Uterus (tissue), 4 donors: ENCODE data around the gene GPN2. TPM values are rescaled to one million over a fixed set of nuclear protein-coding genes. Genes with fewer than 3 reads are reported as not detected.

Source experiments
- DNase-seq, 2 donors: peaks; one replicate each; pipeline ENCODE4 v3.0.0-alpha.2; 2019 to 2020
- H3K27ac ChIP-seq, 2 donors: fragments of 200-600 bp; sonication (generic); 1 replicate in 1 of 2; 2 replicates in 1 of 2; pipeline ENCODE4 v1.5.1; 2016 to 2018
- H3K27me3 ChIP-seq, 2 donors: fragments of 200-600 bp; sonication (generic); one replicate each; pipeline ENCODE4 v1.5.1; 2018 to 2019; ENCODE audit warnings: control low read depth in 1 of 2
- H3K36me3 ChIP-seq, 2 donors: fragments of 200-600 bp; sonication (generic); one replicate each; pipeline ENCODE4 v1.5.1; 2019; ENCODE audit warnings: control low read depth in 1 of 2
- H3K4me1 ChIP-seq, 2 donors: fragments of 200-600 bp; sonication (generic); one replicate each; pipeline ENCODE4 v1.5.1; 2018 to 2019; ENCODE audit warnings: control low read depth in 1 of 2
- H3K4me3 ChIP-seq, 2 donors: fragments of 200-600 bp; sonication (generic); 1 replicate in 1 of 2; 2 replicates in 1 of 2; pipeline ENCODE4 v1.5.1; 2018 to 2019; ENCODE audit warnings: mild to moderate bottlenecking in 1 of 2
- H3K9me3 ChIP-seq, 2 donors: fragments of 200-600 bp; sonication (generic); one replicate each; pipeline ENCODE4 v1.5.1; 2019; ENCODE audit warnings: control low read depth in 1 of 2
- CTCF ChIP-seq, 4 experiments: fragments of 200-600 bp in 2 of 4; fragments of 450-650 bp in 2 of 4; sonication (generic) in 2 of 4; IDR thresholded peaks; one replicate each; pipeline ENCODE4 v1.5.1; 2016 to 2019; ENCODE audit warnings: antibody characterized with exemption in 4 of 4, mild to moderate bottlenecking in 2 of 4, moderate library complexity in 1 of 4
- POLR2A ChIP-seq, 2 donors: fragments of 450-650 bp; IDR thresholded peaks; one replicate each; pipeline ENCODE4 v1.6.1; 2016; ENCODE audit warnings: antibody characterized with exemption in 2 of 2, mild to moderate bottlenecking in 1 of 2, moderate library complexity in 1 of 2
- intact Hi-C: fragments of 100-400 bp; cut with DNase I; formaldehyde crosslinking; loops from one replicate; pipeline ENCODE4 v1.15.1; 2023; ENCODE audit warnings: low total_unique reads
- total RNA-seq, 4 donors: library from RNA; depleted of rRNA in 3 of 4; stranded (reverse); fragments of >200 nt in 3 of 4; gene quantifications; one replicate each; pipeline versions ENCODE4 v1.1.0 to v1.2.4, GENCODE V29; 2014 to 2023
- donor health status: DM: yes; HTN: yes; CAD: no.

GPN2 gene
- total RNA-seq, 4 donors from 2014 or later: 3.5 to 21.7 (median 11.4) TPM

- no peak overlapping the region for H3K4me3 ChIP-seq
- H3K36me3 ChIP-seq: no peaks in the 10 kb centered on the region
- DNase-seq: no peak
- intact Hi-C loops: no loop called here
- TF ChIP-seq POLR2A (IDR thresholded peaks at IDR 0.05): no peak
- TF ChIP-seq CTCF (IDR thresholded peaks at IDR 0.05): no peak
- H3K27ac ChIP-seq: peak overlapping the region in 1 of 2 donors; percentile 29
- H3K4me1 ChIP-seq: no peaks in the 10 kb centered on the region
- no peaks in the 10 kb centered on the region for H3K9me3 ChIP-seq
- H3K27me3 ChIP-seq: no peaks in the 10 kb centered on the region
Measured at GRCh38 chr1:26858160-26858559, 31.9 kb downstream of the GPN2 start.

- Histone ChIP-seq H3K4me1 (no peaks in the 10 kb centered on the region), H3K36me3 (no peaks in the 10 kb centered on the region), H3K27me3 (no peaks in the 10 kb centered on the region), H3K4me3 (no peak overlapping the region), H3K27ac (peak overlapping the region in 1 of 2 donors; percentile 29), H3K9me3 (no peaks in the 10 kb centered on the region)
- no peak for DNase-seq
- intact Hi-C loops: no loop called here
- TF ChIP-seq POLR2A (IDR thresholded peaks at IDR 0.05) (no peak), CTCF (IDR thresholded peaks at IDR 0.05) (no peak)
Measured at GRCh38 chr1:26857473-26858060, 32.5 kb downstream of the GPN2 start.

DNA sequence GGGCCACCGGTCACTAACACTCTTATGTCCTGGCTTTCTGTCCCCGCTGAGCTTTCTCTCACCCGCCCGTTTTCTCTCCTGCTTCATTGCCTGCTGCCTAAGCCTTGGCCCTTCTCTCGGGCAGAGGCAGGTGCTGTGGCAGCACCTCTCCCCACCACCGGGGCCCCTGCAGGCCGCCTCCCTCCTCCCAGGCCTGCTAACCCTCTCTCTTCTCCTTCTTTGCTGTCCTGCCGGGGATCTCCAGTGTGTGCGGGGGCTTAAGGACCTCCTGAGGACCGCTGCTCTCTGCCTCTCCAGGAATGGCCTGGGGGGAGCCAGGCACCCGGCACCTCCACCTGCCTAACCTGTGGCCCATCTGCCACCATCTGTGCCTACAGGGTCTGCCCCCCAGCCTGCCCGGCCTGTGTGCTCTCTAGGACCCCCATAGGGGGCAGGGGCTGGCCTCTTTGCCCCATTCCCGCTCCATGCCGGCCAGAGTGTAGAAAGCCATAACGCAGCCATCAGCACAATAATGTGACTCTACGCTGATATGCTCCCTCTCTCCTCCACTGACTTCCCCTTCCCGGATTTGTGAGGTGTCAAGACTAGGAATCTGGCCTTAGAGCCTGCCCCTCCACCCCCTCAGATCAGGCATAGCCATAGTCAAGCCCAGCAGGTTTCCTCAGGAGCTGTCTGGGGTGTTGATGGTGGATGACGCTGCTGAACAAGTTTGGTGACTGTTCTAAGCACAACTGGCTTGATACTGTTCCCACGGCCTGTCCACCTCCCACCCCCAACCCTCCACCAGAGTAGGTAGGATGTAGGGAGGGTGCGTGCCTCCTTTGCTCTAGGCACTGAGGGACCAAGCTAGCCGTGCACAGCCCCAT, 33.2 kb downstream of the GPN2 start:
- Histone ChIP-seq H3K4me3 (no peak overlapping the region), H3K4me1 (no peaks in the 10 kb centered on the region), H3K27ac (no peak overlapping the region), H3K27me3 (no peaks in the 10 kb centered on the region), H3K9me3 (no peaks in the 10 kb centered on the region), H3K36me3 (no peaks in the 10 kb centered on the region)
- TF ChIP-seq POLR2A (IDR thresholded peaks at IDR 0.05): no peak
- TF ChIP-seq CTCF (IDR thresholded peaks at IDR 0.05): no peak
- DNase-seq: no peak
- intact Hi-C loops: no loop called here

DNA sequence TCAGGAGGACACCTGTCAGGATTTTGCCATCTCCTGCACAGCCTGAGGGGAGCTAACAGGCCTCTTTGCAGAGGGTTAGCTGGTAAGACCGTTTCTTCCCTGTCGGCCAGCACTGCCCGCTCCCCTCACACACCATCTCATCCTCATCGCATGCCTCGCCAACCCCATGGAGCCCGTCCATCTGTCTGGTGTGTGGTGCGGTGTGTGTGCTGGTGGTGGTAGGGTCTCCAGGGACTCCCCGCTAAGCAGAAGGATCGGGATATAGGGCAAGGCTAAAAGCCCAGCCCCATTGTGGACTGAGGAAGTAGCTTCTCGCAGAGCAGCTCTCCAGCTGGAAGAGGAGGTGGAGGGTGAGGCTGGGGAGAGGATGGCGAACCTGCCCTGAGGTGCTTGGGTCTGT, 33.9 kb downstream of the GPN2 start:
- intact Hi-C loops: no loop called here
- Histone ChIP-seq H3K36me3 (no peaks in the 10 kb centered on the region), H3K27ac (no peak overlapping the region), H3K9me3 (no peaks in the 10 kb centered on the region), H3K4me3 (no peak overlapping the region), H3K27me3 (no peaks in the 10 kb centered on the region), H3K4me1 (no peaks in the 10 kb centered on the region)
- DNase-seq: no peak
- TF ChIP-seq CTCF (IDR thresholded peaks at IDR 0.05): no peak
- no peak for TF ChIP-seq POLR2A (IDR thresholded peaks at IDR 0.05)

DNA sequence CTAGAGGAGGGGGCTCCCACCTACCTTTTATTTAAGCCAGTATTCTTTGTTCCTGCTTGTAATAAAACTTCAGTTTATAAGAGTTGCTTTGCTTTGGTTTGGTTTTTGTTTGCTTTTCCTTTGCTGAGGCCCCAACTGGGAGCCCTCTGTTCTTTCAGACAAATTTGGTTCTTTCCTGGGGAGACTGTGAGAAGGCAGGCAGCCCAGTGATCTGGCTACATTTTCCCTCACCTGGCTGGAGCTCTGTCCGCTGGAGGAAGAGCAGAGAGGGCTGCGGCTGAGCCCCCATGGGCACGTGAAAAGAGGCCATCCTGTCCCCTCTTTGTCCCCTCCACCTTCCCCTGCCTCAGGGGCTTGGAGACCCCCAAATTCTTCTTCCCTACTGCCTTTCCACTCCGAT, 34.4 kb downstream of the GPN2 start:
- no peaks in the 10 kb centered on the region for H3K4me1 ChIP-seq
- H3K27ac ChIP-seq: no peak overlapping the region
- no peaks in the 10 kb centered on the region for H3K27me3 ChIP-seq
- no peak for TF ChIP-seq POLR2A (IDR thresholded peaks at IDR 0.05)
- TF ChIP-seq CTCF (IDR thresholded peaks at IDR 0.05): no peak
- no peaks in the 10 kb centered on the region for H3K36me3 ChIP-seq
- no peaks in the 10 kb centered on the region for H3K9me3 ChIP-seq
- H3K4me3 ChIP-seq: no peak overlapping the region
- no peak for DNase-seq
- intact Hi-C loops: no loop called here
